ENCODE data around the gene ANXA4. TPM values are rescaled to one million over a fixed set of nuclear protein-coding genes. Genes with fewer than 3 reads are reported as not detected.
"Not testable (repeated sequence)": the region's sequence is repeated elsewhere in the genome, so short reads cannot be mapped to it uniquely, and the experiment has no call there.

ANXA4 gene
- total and polyA plus RNA-seq, 8 donors, result 40.8 to 193 (median 80.8) TPM

- no peak overlapping the region for H3K27ac ChIP-seq
- H3K9me3 ChIP-seq, result no peaks in the 10 kb centered on the region
- H3K27me3 ChIP-seq, result no peaks in the 10 kb centered on the region
- peak in 1 of 2 donors; percentile 76 for DNase-seq
- no peak for TF ChIP-seq EP300 (IDR thresholded peaks at IDR 0.05)
- TF ChIP-seq POLR2AphosphoS5 (IDR thresholded peaks at IDR 0.05), result no peak
- TF ChIP-seq CTCF (IDR thresholded peaks at IDR 0.05), result no peak
- no peak for TF ChIP-seq POLR2A (IDR thresholded peaks at IDR 0.05)
- H3K4me3 ChIP-seq, result no peak overlapping the region
- H3K4me1 ChIP-seq, result peaks cover 0 to 3% (median 0%) of the 10 kb centered on the region in 4 donors
- H3K36me3 ChIP-seq, result no peaks in the 10 kb centered on the region
- intact Hi-C loops (cut with DNase I; ENCODE audit: low total_unique reads), result no loop called here
- 31 to 43% (median 39%) methylated on average over 5 of the region's 5 CpGs for WGBS, 5 donors
Observed at GRCh38 chr2:69734035-69734611, 7.8 kb upstream of the ANXA4 start.

GRCh38 chr2:69734854-69735544 is 6.9 kb upstream of the ANXA4 start:
- no peak for DNase-seq
- H3K27ac ChIP-seq, result no peak overlapping the region
- no peak for TF ChIP-seq EP300 (IDR thresholded peaks at IDR 0.05)
- no peak for TF ChIP-seq CTCF (IDR thresholded peaks at IDR 0.05)
- TF ChIP-seq POLR2AphosphoS5 (IDR thresholded peaks at IDR 0.05), result no peak
- no peak for TF ChIP-seq POLR2A (IDR thresholded peaks at IDR 0.05)
- H3K4me1 ChIP-seq, result peaks cover 0 to 6% (median 1%) of the 10 kb centered on the region in 4 donors
- no peaks in the 10 kb centered on the region for H3K27me3 ChIP-seq
- H3K36me3 ChIP-seq, result no peaks in the 10 kb centered on the region
- 88 to 98% (median 93%) methylated on average over 2 of the region's 2 CpGs for WGBS, 5 donors
- H3K9me3 ChIP-seq, result no peaks in the 10 kb centered on the region
- H3K4me3 ChIP-seq, result no peak overlapping the region
- intact Hi-C loops (cut with DNase I; ENCODE audit: low total_unique reads), result no loop called here

- no peak overlapping the region for H3K4me3 ChIP-seq
- H3K9me3 ChIP-seq, result no peaks in the 10 kb centered on the region
- no peaks in the 10 kb centered on the region for H3K27me3 ChIP-seq
- 87 to 94% (median 93%) methylated on average over 3 of the region's 3 CpGs for WGBS, 5 donors
- peaks cover under 1 to 13% (median 8%) of the 10 kb centered on the region in 4 donors for H3K4me1 ChIP-seq
- no peak for DNase-seq
- no peak overlapping the region for H3K27ac ChIP-seq
- no peaks in the 10 kb centered on the region for H3K36me3 ChIP-seq
- TF ChIP-seq EP300 (IDR thresholded peaks at IDR 0.05) (no peak), POLR2A (IDR thresholded peaks at IDR 0.05) (no peak), POLR2AphosphoS5 (IDR thresholded peaks at IDR 0.05) (no peak), CTCF (IDR thresholded peaks at IDR 0.05) (no peak)
- intact Hi-C loops (cut with DNase I; ENCODE audit: low total_unique reads), result no loop called here
Observed at GRCh38 chr2:69735686-69736085, 6.2 kb upstream of the ANXA4 start.

- H3K36me3 ChIP-seq; DNase-seq; H3K27ac ChIP-seq; intact Hi-C loops (cut with DNase I; ENCODE audit: low total_unique reads); H3K27me3 ChIP-seq; H3K9me3 ChIP-seq; H3K4me3 ChIP-seq: not testable (repeated sequence)
- 47 to 59% (median 54%) methylated on average over 2 to 3 of the region's 3 CpGs for WGBS, 5 donors
- peaks cover 12 to 26% (median 19%) of the 10 kb centered on the region in 4 donors for H3K4me1 ChIP-seq
Observed at GRCh38 chr2:69738149-69738548, 3.8 kb upstream of the ANXA4 start.

- Histone ChIP-seq H3K9me3 (no peaks in the 10 kb centered on the region), H3K4me1 (peaks cover 24 to 47% (median 38%) of the 10 kb centered on the region in 4 donors), H3K27ac (peak overlapping the region; percentile 48 to 97 (median 96)), H3K4me3 (peak overlapping the region; percentile 86 to 98 (median 94)), H3K27me3 (no peaks in the 10 kb centered on the region), H3K36me3 (no peaks in the 10 kb centered on the region)
- TF ChIP-seq POLR2A (IDR thresholded peaks at IDR 0.05) (no peak), CTCF (IDR thresholded peaks at IDR 0.05) (no peak), EP300 (IDR thresholded peaks at IDR 0.05) (no peak), POLR2AphosphoS5 (IDR thresholded peaks at IDR 0.05) (peak in 1 of 3 donors; percentile 1)
- 27 to 57% (median 42%) methylated on average over 10 of the region's 10 CpGs for WGBS, 5 donors
- intact Hi-C loops (cut with DNase I; ENCODE audit: low total_unique reads), result no loop called here
- DNase-seq, result peak; percentile 34 to 44
Observed at GRCh38 chr2:69740502-69740951, 1.4 kb upstream of the ANXA4 start.
